Measurements from ENCODE around the gene RBM38.

RBM38 gene

GRCh38 chr20:57392512-57393271 is 1.5 kb downstream of the RBM38 start:
- DNase-seq = no peak

GRCh38 chr20:57393321-57394120 is 2.3 kb downstream of the RBM38 start:
- no peak for DNase-seq

GRCh38 chr20:57394121-57395082 is 3.2 kb downstream of the RBM38 start:
- DNase-seq = no peak

- no peak for DNase-seq
Measured at GRCh38 chr20:57395111-57395966, 4.1 kb downstream of the RBM38 start.

- DNase-seq = no peak
Measured at GRCh38 chr20:57396212-57396983, 5.2 kb downstream of the RBM38 start.

- DNase-seq = no peak
Measured at GRCh38 chr20:57396984-57397692, 5.9 kb downstream of the RBM38 start.

- DNase-seq = no peak
Measured at GRCh38 chr20:57397693-57398108, 6.5 kb downstream of the RBM38 start.

GRCh38 chr20:57398231-57398821 is 7.1 kb downstream of the RBM38 start:
- no peak for DNase-seq

- DNase-seq = no peak
Measured at GRCh38 chr20:57398901-57399535, 7.8 kb downstream of the RBM38 start.

GRCh38 chr20:57399587-57400155 is 8.5 kb downstream of the RBM38 start:
- DNase-seq = no peak

GRCh38 chr20:57400231-57400701 is 9.1 kb downstream of the RBM38 start:
- DNase-seq = no peak

- no peak for DNase-seq
Measured at GRCh38 chr20:57400821-57401564, 9.8 kb downstream of the RBM38 start.

- no peak for DNase-seq
Measured at GRCh38 chr20:57401565-57401918, 10.3 kb downstream of the RBM38 start.

GRCh38 chr20:57402206-57403125 is 11.3 kb downstream of the RBM38 start:
- no peak for DNase-seq

- no peak for DNase-seq
Measured at GRCh38 chr20:57403216-57403615, 12.0 kb downstream of the RBM38 start.

GRCh38 chr20:57404006-57404405 is 12.8 kb downstream of the RBM38 start:
- no peak for DNase-seq

- DNase-seq = no peak
Measured at GRCh38 chr20:57404419-57405072, 13.3 kb downstream of the RBM38 start.
